Esophagus muscularis mucosa (tissue), 4 donors: ENCODE data around the gene DPH3. TPM values are rescaled to one million over a fixed set of nuclear protein-coding genes. Genes with fewer than 3 reads are reported as not detected.

Experiments
- DNase-seq: peaks from one replicate; pipeline ENCODE4 v3.0.0-alpha.2; 2017; ENCODE audit errors: extremely low spot score
- H3K27ac ChIP-seq, 4 donors: fragments of 200-600 bp; sonication (generic); replicated peaks in 1 of 4; 1 replicate in 3 of 4; 2 replicates in 1 of 4; pipeline ENCODE4 v1.5.1; 2016 to 2019; ENCODE audit warnings: mild to moderate bottlenecking in 1 of 4
- H3K27me3 ChIP-seq, 4 donors: fragments of 200-600 bp; sonication (generic); one replicate each; pipeline versions ENCODE4 v1.5.1 to v1.6.0; 2016 to 2019
- H3K36me3 ChIP-seq, 4 donors: fragments of 200-600 bp; sonication (generic); one replicate each; pipeline ENCODE4 v1.5.1; 2016 to 2019
- H3K4me1 ChIP-seq, 4 donors: fragments of 200-600 bp; sonication (generic); one replicate each; pipeline ENCODE4 v1.5.1; 2016 to 2019
- H3K4me3 ChIP-seq, 4 donors: fragments of 200-600 bp; sonication (generic); 1 replicate in 2 of 4; 2 replicates in 2 of 4; pipeline ENCODE4 v1.5.1; 2016 to 2019; ENCODE audit warnings: mild to moderate bottlenecking in 4 of 4, moderate library complexity in 1 of 4
- H3K9me3 ChIP-seq, 4 donors: fragments of 200-600 bp; sonication (generic); 1 replicate in 3 of 4; 2 replicates in 1 of 4; pipeline ENCODE4 v1.5.1; 2016 to 2019
- EP300 ChIP-seq: sonication (generic); formaldehyde crosslinking; IDR thresholded peaks from one replicate; pipeline ENCODE4 v1.6.1; 2017; ENCODE audit warnings: antibody characterized with exemption
- POLR2A ChIP-seq: fragments of 450-650 bp; IDR thresholded peaks from one replicate; pipeline ENCODE4 v1.6.1; 2017; ENCODE audit warnings: antibody characterized with exemption, moderate library complexity, mild to moderate bottlenecking, low read depth
- POLR2AphosphoS5 ChIP-seq, 2 donors: sonication (generic); formaldehyde crosslinking; IDR thresholded peaks; one replicate each; pipeline ENCODE4 v1.6.1; 2017; ENCODE audit warnings: antibody characterized with exemption in 2 of 2
- WGBS: methylation state at CpG from one replicate; pipeline ENCODE4 v1.1.5; 2018; 5-methylcytosine and 5-hydroxymethylcytosine counted together
- intact Hi-C: fragments of 100-400 bp; cut with DNase I; formaldehyde crosslinking; loops from one replicate; pipeline ENCODE4 v1.15.1; 2023
- total RNA-seq, 4 donors: library from RNA; depleted of rRNA; stranded (reverse); fragments of >200 nt; gene quantifications; one replicate each; pipeline versions ENCODE4 v1.1.0 to v1.2.1, GENCODE V29; 2016
- TF ChIP-seq, protein P1 (sequence below), 3 experiments: fragments of 200-600 bp in 2 of 3; fragments of 450-650 bp in 1 of 3; sonication (generic) in 2 of 3; IDR thresholded peaks; one replicate each; pipeline ENCODE4 v1.5.1; 2017 to 2019; ENCODE audit warnings: antibody characterized with exemption in 3 of 3, mild to moderate bottlenecking in 2 of 3, moderate library complexity in 1 of 3

The DPH3 gene
- total RNA-seq, 4 donors from 2014 or later = 27.2 to 50.7 (median 37.6) TPM

GRCh38 chr3:16248556-16248955 lies 16.2 kb downstream of the DPH3 start:
- DNase-seq = no peak
- H3K27me3 ChIP-seq = no peaks in the 10 kb centered on the region
- no peaks in the 10 kb centered on the region for H3K9me3 ChIP-seq
- H3K4me1 ChIP-seq = peaks cover 9 to 25% (median 12%) of the 10 kb centered on the region in 4 donors
- intact Hi-C loops = loop anchor here (5.0 to 10.0 kb wide), 2 partner anchors 71 to 614 kb away; no protein-coding TSS in a partner anchor
- H3K27ac ChIP-seq = no peak overlapping the region
- no peak for TF ChIP-seq POLR2A
- TF ChIP-seq, protein P1, sequence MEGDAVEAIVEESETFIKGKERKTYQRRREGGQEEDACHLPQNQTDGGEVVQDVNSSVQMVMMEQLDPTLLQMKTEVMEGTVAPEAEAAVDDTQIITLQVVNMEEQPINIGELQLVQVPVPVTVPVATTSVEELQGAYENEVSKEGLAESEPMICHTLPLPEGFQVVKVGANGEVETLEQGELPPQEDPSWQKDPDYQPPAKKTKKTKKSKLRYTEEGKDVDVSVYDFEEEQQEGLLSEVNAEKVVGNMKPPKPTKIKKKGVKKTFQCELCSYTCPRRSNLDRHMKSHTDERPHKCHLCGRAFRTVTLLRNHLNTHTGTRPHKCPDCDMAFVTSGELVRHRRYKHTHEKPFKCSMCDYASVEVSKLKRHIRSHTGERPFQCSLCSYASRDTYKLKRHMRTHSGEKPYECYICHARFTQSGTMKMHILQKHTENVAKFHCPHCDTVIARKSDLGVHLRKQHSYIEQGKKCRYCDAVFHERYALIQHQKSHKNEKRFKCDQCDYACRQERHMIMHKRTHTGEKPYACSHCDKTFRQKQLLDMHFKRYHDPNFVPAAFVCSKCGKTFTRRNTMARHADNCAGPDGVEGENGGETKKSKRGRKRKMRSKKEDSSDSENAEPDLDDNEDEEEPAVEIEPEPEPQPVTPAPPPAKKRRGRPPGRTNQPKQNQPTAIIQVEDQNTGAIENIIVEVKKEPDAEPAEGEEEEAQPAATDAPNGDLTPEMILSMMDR (IDR thresholded peaks at IDR 0.05) = no peak
- TF ChIP-seq POLR2AphosphoS5 (IDR thresholded peaks at IDR 0.05) = no peak
- no peak for TF ChIP-seq EP300
- H3K36me3 ChIP-seq = no peaks in the 10 kb centered on the region
- WGBS = 82% methylated on average over 5 of the region's 5 CpGs
- no peak overlapping the region for H3K4me3 ChIP-seq

GRCh38 chr3:16247282-16248061 lies 17.3 kb downstream of the DPH3 start:
- DNase-seq = no peak
- no peaks in the 10 kb centered on the region for H3K9me3 ChIP-seq
- H3K27ac ChIP-seq = no peak overlapping the region
- H3K36me3 ChIP-seq = no peaks in the 10 kb centered on the region
- H3K4me1 ChIP-seq = peaks cover 7 to 19% (median 9%) of the 10 kb centered on the region in 4 donors
- intact Hi-C loops = loop anchor here (2.0 to 10.0 kb wide), 3 partner anchors 70 to 613 kb away; no protein-coding TSS in a partner anchor
- no peak overlapping the region for H3K4me3 ChIP-seq
- TF ChIP-seq, protein P1 (IDR thresholded peaks at IDR 0.05) = peak; percentile 86 to 94 (median 92)
- TF ChIP-seq EP300 (no peak), POLR2AphosphoS5 (IDR thresholded peaks at IDR 0.05) (peak in 1 of 2 donors; percentile 39)
- WGBS = 33% methylated on average over 17 of the region's 17 CpGs
- H3K27me3 ChIP-seq = no peaks in the 10 kb centered on the region

- H3K9me3 ChIP-seq = no peaks in the 10 kb centered on the region
- TF ChIP-seq, protein P1 (IDR thresholded peaks at IDR 0.05) = no peak
- no peak for TF ChIP-seq EP300
- no peak for TF ChIP-seq POLR2A
- TF ChIP-seq POLR2AphosphoS5 (IDR thresholded peaks at IDR 0.05) = no peak
- no peaks in the 10 kb centered on the region for H3K27me3 ChIP-seq
- H3K36me3 ChIP-seq = no peaks in the 10 kb centered on the region
- intact Hi-C loops = loop anchor here (2.0 to 10.0 kb wide), 4 partner anchors 68 to 611 kb away; no protein-coding TSS in a partner anchor
- WGBS = 98% methylated on average over 3 of the region's 3 CpGs
- no peak for DNase-seq
- no peak overlapping the region for H3K4me3 ChIP-seq
- H3K4me1 ChIP-seq = peaks cover 9 to 19% (median 10%) of the 10 kb centered on the region in 4 donors
- H3K27ac ChIP-seq = no peak overlapping the region
Observed at GRCh38 chr3:16245609-16246008, 19.1 kb downstream of the DPH3 start.

DNA sequence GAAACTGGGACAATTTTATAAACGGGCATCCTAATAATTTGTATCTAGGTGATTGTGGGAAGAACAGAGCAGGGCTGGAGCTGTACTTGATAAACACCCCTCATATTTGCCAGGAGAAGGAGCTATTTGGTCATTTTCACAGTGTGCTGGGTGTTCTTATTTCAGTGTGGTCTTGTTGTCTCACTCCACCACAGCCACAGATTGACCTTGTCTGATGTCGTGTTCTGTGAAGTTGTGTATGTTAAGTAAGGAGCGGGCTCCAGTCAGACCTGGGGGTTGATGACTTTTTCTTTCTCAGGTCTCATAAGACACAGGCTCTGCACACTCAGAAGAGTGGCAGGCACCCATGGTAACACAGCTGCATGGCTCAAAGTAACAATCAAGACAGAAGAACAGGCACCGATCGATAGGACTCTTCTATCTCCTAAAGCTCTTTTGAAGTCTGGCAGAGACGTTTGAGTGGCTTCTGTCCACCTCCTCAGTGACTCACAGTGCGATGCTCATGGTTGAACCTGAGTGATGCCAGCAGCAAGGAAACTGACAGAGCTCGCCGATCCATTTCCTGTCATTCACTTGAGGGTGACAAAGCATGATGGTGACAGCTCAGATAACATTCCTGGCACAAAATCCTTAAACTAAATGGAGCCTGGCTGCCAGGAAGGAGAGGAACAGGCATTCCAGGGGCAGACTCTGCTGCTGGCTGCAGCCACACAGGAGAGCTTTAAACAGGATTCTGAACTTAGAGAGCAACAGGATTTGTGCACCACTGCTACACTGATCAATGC lies 20.8 kb downstream of the DPH3 start:
- 71% methylated on average over 8 of the region's 9 CpGs for WGBS
- no peak for DNase-seq
- no peaks in the 10 kb centered on the region for H3K27me3 ChIP-seq
- no peaks in the 10 kb centered on the region for H3K36me3 ChIP-seq
- TF ChIP-seq, protein P1 (IDR thresholded peaks at IDR 0.05) = no peak
- TF ChIP-seq POLR2AphosphoS5 (IDR thresholded peaks at IDR 0.05) (no peak), POLR2A (no peak), EP300 (no peak)
- no peak overlapping the region for H3K4me3 ChIP-seq
- H3K27ac ChIP-seq = no peak overlapping the region
- H3K4me1 ChIP-seq = peaks cover 9 to 28% (median 18%) of the 10 kb centered on the region in 4 donors
- intact Hi-C loops = loop anchor here (2.0 to 10.0 kb wide), 2 partner anchors 427 to 609 kb away; no protein-coding TSS in a partner anchor
- no peaks in the 10 kb centered on the region for H3K9me3 ChIP-seq
